Gastrocnemius medialis (tissue), 4 donors: ENCODE measurements around the gene CYP1A1. TPM values are rescaled to one million over a fixed set of nuclear protein-coding genes. Genes with fewer than 3 reads are reported as not detected.

Source experiments
- ATAC-seq, 2 donors: fragments of 150-250 bp; one replicate each; pipeline ENCODE4 v1.9.1; 2016
- DNase-seq, 2 donors: peaks; one replicate each; pipeline ENCODE4 v3.0.0-alpha.2; 2019
- H3K27ac ChIP-seq, 4 donors: fragments of 200-600 bp; sonication (generic); 1 replicate in 1 of 4; 2 replicates in 3 of 4; pipeline ENCODE4 v1.5.1; 2016 to 2018; ENCODE audit warnings: mild to moderate bottlenecking in 2 of 4, moderate library complexity in 1 of 4
- H3K27me3 ChIP-seq, 3 donors: fragments of 200-600 bp; sonication (generic) in 2 of 3; 1 replicate in 1 of 3; 2 replicates in 2 of 3; pipeline versions ENCODE4 v1.5.1 to v1.6.0; 2016 to 2019; ENCODE audit warnings: mild to moderate bottlenecking in 1 of 3, moderate library complexity in 1 of 3
- H3K36me3 ChIP-seq, 2 donors: fragments of 200-600 bp; sonication (generic) in 1 of 2; one replicate each; pipeline ENCODE4 v1.5.1; 2017 to 2018
- H3K4me1 ChIP-seq, 2 donors: fragments of 200-600 bp; sonication (generic) in 1 of 2; one replicate each; pipeline ENCODE4 v1.5.1; 2016 to 2017; ENCODE audit warnings: mild to moderate bottlenecking in 2 of 2
- H3K4me3 ChIP-seq, 4 donors: fragments of 200-600 bp; sonication (generic) in 3 of 4; 1 replicate in 1 of 4; 2 replicates in 3 of 4; pipeline ENCODE4 v1.5.1; 2016 to 2019; ENCODE audit warnings: mild to moderate bottlenecking in 2 of 4
- H3K9me3 ChIP-seq, 3 donors: fragments of 200-600 bp; sonication (generic) in 2 of 3; 1 replicate in 1 of 3; 2 replicates in 2 of 3; pipeline ENCODE4 v1.5.1; 2016 to 2019
- CTCF ChIP-seq, 5 experiments: fragments of 450-650 bp in 3 of 5; fragments of 200-600 bp in 2 of 5; sonication (generic) in 2 of 5; IDR thresholded peaks in 4 of 5; conservative IDR thresholded peaks in 1 of 5; 1 replicate in 4 of 5; 2 replicates in 1 of 5; pipeline ENCODE4 v1.5.1; 2016 to 2019; ENCODE audit warnings: antibody characterized with exemption in 5 of 5, mild to moderate bottlenecking in 3 of 5, moderate library complexity in 3 of 5
- POLR2A ChIP-seq, 2 donors: fragments of 450-650 bp; IDR thresholded peaks; one replicate each; pipeline ENCODE4 v1.6.1; 2017; ENCODE audit warnings: antibody characterized with exemption in 2 of 2, mild to moderate bottlenecking in 2 of 2, moderate library complexity in 2 of 2
- in situ Hi-C, 4 donors: fragments of 200-750 bp; cut with MboI; loops; one replicate each; pipeline versions ENCODE4 v1.15.0 to v1.8.0; 2017; ENCODE audit warnings: low sequenced_read_pairs in 4 of 4
- intact Hi-C: fragments of 100-400 bp; cut with DNase I; formaldehyde crosslinking; loops from one replicate; pipeline ENCODE4 v1.15.1; 2023; ENCODE audit warnings: low total_unique reads
- total RNA-seq, 4 donors: library from RNA; depleted of rRNA; stranded (reverse); fragments of >200 nt; gene quantifications; one replicate each; pipeline versions ENCODE4 v1.1.0 to v1.2.3, GENCODE V29; 2016

The CYP1A1 gene
- total RNA-seq, 4 donors from 2014 or later = 0.41 to 3.0 (median 1.6) TPM

GRCh38 chr15:74682954-74683353 is 42.4 kb downstream of the CYP1A1 start:
- Histone ChIP-seq H3K4me3 (no peak overlapping the region), H3K27me3 (no peaks in the 10 kb centered on the region), H3K4me1 (no peaks in the 10 kb centered on the region), H3K9me3 (no peaks in the 10 kb centered on the region), H3K36me3 (peaks cover 0 to 19% of the 10 kb centered on the region in 2 donors), H3K27ac (no peak overlapping the region)
- intact Hi-C loops = no loop called here
- in situ Hi-C loops = no loop called here
- ATAC-seq (no peak), DNase-seq (no peak)
- TF ChIP-seq CTCF (IDR thresholded peaks at IDR 0.05 in 4 of 5, conservative IDR thresholded peaks at IDR 0.05 in 1 of 5) = no peak
- TF ChIP-seq POLR2A (IDR thresholded peaks at IDR 0.05) = no peak

GRCh38 chr15:74680456-74680855 is 44.9 kb downstream of the CYP1A1 start:
- no peak for ATAC-seq
- no peaks in the 10 kb centered on the region for H3K27me3 ChIP-seq
- DNase-seq = no peak
- no peak overlapping the region for H3K27ac ChIP-seq
- in situ Hi-C loops (no loop called here), intact Hi-C loops (no loop called here)
- peaks cover 0 to 10% of the 10 kb centered on the region in 2 donors for H3K36me3 ChIP-seq
- H3K4me3 ChIP-seq = no peak overlapping the region
- no peak for TF ChIP-seq CTCF (IDR thresholded peaks at IDR 0.05 in 4 of 5, conservative IDR thresholded peaks at IDR 0.05 in 1 of 5)
- no peak for TF ChIP-seq POLR2A (IDR thresholded peaks at IDR 0.05)
- H3K9me3 ChIP-seq = no peaks in the 10 kb centered on the region
- no peaks in the 10 kb centered on the region for H3K4me1 ChIP-seq

GRCh38 chr15:74676801-74677200 is 48.5 kb downstream of the CYP1A1 start:
- H3K27me3 ChIP-seq = no peaks in the 10 kb centered on the region
- peaks cover 0 to 19% of the 10 kb centered on the region in 2 donors for H3K36me3 ChIP-seq
- in situ Hi-C loops (no loop called here), intact Hi-C loops (no loop called here)
- H3K4me3 ChIP-seq = no peak overlapping the region
- no peak for TF ChIP-seq CTCF (IDR thresholded peaks at IDR 0.05 in 4 of 5, conservative IDR thresholded peaks at IDR 0.05 in 1 of 5)
- no peak for TF ChIP-seq POLR2A (IDR thresholded peaks at IDR 0.05)
- no peaks in the 10 kb centered on the region for H3K9me3 ChIP-seq
- ATAC-seq (no peak), DNase-seq (no peak)
- H3K4me1 ChIP-seq = no peaks in the 10 kb centered on the region
- no peak overlapping the region for H3K27ac ChIP-seq

- no peak for TF ChIP-seq CTCF (IDR thresholded peaks at IDR 0.05 in 4 of 5, conservative IDR thresholded peaks at IDR 0.05 in 1 of 5)
- no peak for TF ChIP-seq POLR2A (IDR thresholded peaks at IDR 0.05)
- in situ Hi-C loops (no loop called here), intact Hi-C loops (no loop called here)
- Histone ChIP-seq H3K27ac (no peak overlapping the region), H3K4me3 (no peak overlapping the region), H3K27me3 (no peaks in the 10 kb centered on the region), H3K9me3 (no peaks in the 10 kb centered on the region), H3K4me1 (no peaks in the 10 kb centered on the region), H3K36me3 (peaks cover 0 to 32% of the 10 kb centered on the region in 2 donors)
- ATAC-seq (no peak), DNase-seq (no peak)
These were observed 51.2 kb downstream of the CYP1A1 start for GRCh38 chr15:74674161-74674560.

GRCh38 chr15:74669627-74670026 is 55.7 kb downstream of the CYP1A1 start:
- H3K27me3 ChIP-seq = no peaks in the 10 kb centered on the region
- no peaks in the 10 kb centered on the region for H3K9me3 ChIP-seq
- no peak for TF ChIP-seq CTCF (IDR thresholded peaks at IDR 0.05 in 4 of 5, conservative IDR thresholded peaks at IDR 0.05 in 1 of 5)
- no peak for TF ChIP-seq POLR2A (IDR thresholded peaks at IDR 0.05)
- no peak overlapping the region for H3K4me3 ChIP-seq
- H3K27ac ChIP-seq = no peak overlapping the region
- DNase-seq (no peak), ATAC-seq (no peak)
- H3K4me1 ChIP-seq = peaks cover 6 to 7% of the 10 kb centered on the region in 2 donors
- in situ Hi-C loops = no loop called here
- peaks cover 0 to 32% of the 10 kb centered on the region in 2 donors for H3K36me3 ChIP-seq
- intact Hi-C loops = no loop called here
